Lung (tissue), 12 donors: ENCODE measurements around the gene JPH2. TPM values are rescaled to one million over a fixed set of nuclear protein-coding genes. Genes with fewer than 3 reads are reported as not detected.

Experiments used
- ATAC-seq: fragments of 200-7000 bp; cut with Tn5 transposase; one replicate; pipeline ENCODE4 v1.9.1; 2020; ENCODE audit warnings: moderate number of reproducible peaks; ENCODE audit not compliant: insufficient read depth, low FRiP score
- DNase-seq, 3 donors: peaks; one replicate each; pipeline ENCODE4 v3.0.0-alpha.2; 2013 to 2017
- H3K27ac ChIP-seq, 2 donors: one replicate each; pipeline ENCODE4 v1.5.1; 2013; ENCODE audit warnings: mild to moderate bottlenecking in 2 of 2, moderate library complexity in 2 of 2, control low read depth in 1 of 2, inconsistent platforms in 1 of 2, low read depth in 1 of 2, low read length in 1 of 2
- H3K27me3 ChIP-seq, 3 donors: one replicate each; pipeline ENCODE4 v1.5.1; 2013; ENCODE audit warnings: low read length in 2 of 3; ENCODE audit not compliant: control insufficient read depth in 3 of 3, insufficient read depth in 3 of 3
- H3K36me3 ChIP-seq, 4 donors: one replicate each; pipeline ENCODE4 v1.5.1; 2013; ENCODE audit warnings: low read length in 4 of 4, mild to moderate bottlenecking in 1 of 4, moderate library complexity in 1 of 4; ENCODE audit not compliant: control insufficient read depth in 4 of 4, insufficient read depth in 4 of 4
- H3K4me1 ChIP-seq, 5 donors: one replicate each; pipeline ENCODE4 v1.5.1; 2013; ENCODE audit warnings: low read length in 5 of 5, mild to moderate bottlenecking in 2 of 5, moderate library complexity in 1 of 5; ENCODE audit not compliant: control insufficient read depth in 5 of 5, insufficient read depth in 5 of 5
- H3K4me3 ChIP-seq: one replicate; pipeline ENCODE4 v1.5.1; 2013; ENCODE audit warnings: mild to moderate bottlenecking, control low read depth, moderate library complexity
- H3K9ac ChIP-seq, 2 donors: one replicate each; pipeline ENCODE4 v1.5.1; 2013; ENCODE audit warnings: low read length in 2 of 2, control low read depth in 1 of 2; ENCODE audit not compliant: insufficient read depth in 1 of 2
- H3K9me3 ChIP-seq, 4 donors: one replicate each; pipeline ENCODE4 v1.5.1; 2013; ENCODE audit warnings: low read length in 3 of 4, mild to moderate bottlenecking in 1 of 4, moderate library complexity in 1 of 4; ENCODE audit not compliant: control insufficient read depth in 4 of 4, insufficient read depth in 3 of 4
- CTCF ChIP-seq: IDR thresholded peaks from 2 replicates; pipeline ENCODE4 v1.5.1; 2012; ENCODE audit warnings: mild to moderate bottlenecking; ENCODE audit errors: control extremely low read depth, extremely low read depth
- WGBS, 2 donors: extraction: QIAGEN DNeasy Blood & Tissue Kit; methylation state at CpG; one replicate each; pipeline ENCODE4 v1.1.7; 2013; 5-methylcytosine and 5-hydroxymethylcytosine counted together
- polyA plus RNA-seq, 2 donors: library from polyadenylated mRNA; stranded (reverse); fragments of 200-250 nt; gene quantifications; one replicate each; pipeline ENCODE4 v1.2.1, GENCODE V29; 2013
- total RNA-seq, 2 donors: library from RNA; depleted of rRNA in 1 of 2; stranded (reverse); fragments of >200 nt in 1 of 2; gene quantifications; one replicate each; pipeline ENCODE4 v1.2.1, GENCODE V29; 2014 to 2021
- donor health status: control.
- donor health status: control.
- donor health status: Bipolar disorder and iron deficiency.
- donor health status: healthy.
- donor health status: DM: yes; HTN: yes; CAD: no.

The JPH2 gene
- total and polyA plus RNA-seq, 4 donors, result 2.5 to 9.2 (median 2.7) TPM

GRCh38 chr20:44099832-44100231 is 87.2 kb downstream of the JPH2 start:
- Histone ChIP-seq H3K27me3 (peaks cover 0 to 4% (median 0%) of the 10 kb centered on the region in 3 donors), H3K27ac (no peak overlapping the region), H3K9ac (no peak overlapping the region), H3K4me3 (no peak overlapping the region), H3K36me3 (no peaks in the 10 kb centered on the region), H3K4me1 (no peaks in the 10 kb centered on the region), H3K9me3 (peaks cover 0 to 3% (median 0%) of the 10 kb centered on the region in 4 donors)
- ATAC-seq, result no peak
- DNase-seq, result no peak
- WGBS, 2 donors, result 62 to 81% methylated on average over 7 of the region's 7 CpGs
- TF ChIP-seq CTCF, result no peak

- Histone ChIP-seq H3K4me1 (no peaks in the 10 kb centered on the region), H3K9ac (no peak overlapping the region), H3K4me3 (no peak overlapping the region), H3K36me3 (no peaks in the 10 kb centered on the region), H3K27ac (no peak overlapping the region), H3K27me3 (no peaks in the 10 kb centered on the region), H3K9me3 (peaks cover 0 to under 1% (median 0%) of the 10 kb centered on the region in 4 donors)
- TF ChIP-seq CTCF, result no peak
- no peak for DNase-seq
- WGBS, 2 donors, result 95 to 98% methylated on average over 5 of the region's 5 CpGs
- ATAC-seq, result no peak
Observed at GRCh38 chr20:44098657-44099056, 88.3 kb downstream of the JPH2 start.

GRCh38 chr20:44098256-44098630 is 88.7 kb downstream of the JPH2 start:
- H3K9me3 ChIP-seq, result no peaks in the 10 kb centered on the region
- WGBS, 2 donors, result 90 to 95% methylated on average over 6 of the region's 6 CpGs
- DNase-seq (no peak), ATAC-seq (no peak)
- no peaks in the 10 kb centered on the region for H3K4me1 ChIP-seq
- no peaks in the 10 kb centered on the region for H3K27me3 ChIP-seq
- no peak overlapping the region for H3K9ac ChIP-seq
- H3K4me3 ChIP-seq, result no peak overlapping the region
- no peaks in the 10 kb centered on the region for H3K36me3 ChIP-seq
- no peak overlapping the region for H3K27ac ChIP-seq
- TF ChIP-seq CTCF, result no peak
